Testis (tissue), 2 donors: ENCODE results near the gene KLF11.

ENCODE experiments used
- POLR2A ChIP-seq: fragments of 450-650 bp; IDR thresholded peaks from one replicate; pipeline ENCODE4 v1.6.1; 2017; ENCODE audit warnings: antibody characterized with exemption, mild to moderate bottlenecking, moderate library complexity
- TF ChIP-seq, protein P1 (sequence below), 3 experiments: fragments of 450-650 bp in 2 of 3; fragments of 200-600 bp in 1 of 3; sonication (generic) in 1 of 3; IDR thresholded peaks; one replicate each; pipeline ENCODE4 v1.5.1; 2016 to 2019; ENCODE audit warnings: antibody characterized with exemption in 3 of 3, mild to moderate bottlenecking in 2 of 3, moderate library complexity in 1 of 3

DNA sequence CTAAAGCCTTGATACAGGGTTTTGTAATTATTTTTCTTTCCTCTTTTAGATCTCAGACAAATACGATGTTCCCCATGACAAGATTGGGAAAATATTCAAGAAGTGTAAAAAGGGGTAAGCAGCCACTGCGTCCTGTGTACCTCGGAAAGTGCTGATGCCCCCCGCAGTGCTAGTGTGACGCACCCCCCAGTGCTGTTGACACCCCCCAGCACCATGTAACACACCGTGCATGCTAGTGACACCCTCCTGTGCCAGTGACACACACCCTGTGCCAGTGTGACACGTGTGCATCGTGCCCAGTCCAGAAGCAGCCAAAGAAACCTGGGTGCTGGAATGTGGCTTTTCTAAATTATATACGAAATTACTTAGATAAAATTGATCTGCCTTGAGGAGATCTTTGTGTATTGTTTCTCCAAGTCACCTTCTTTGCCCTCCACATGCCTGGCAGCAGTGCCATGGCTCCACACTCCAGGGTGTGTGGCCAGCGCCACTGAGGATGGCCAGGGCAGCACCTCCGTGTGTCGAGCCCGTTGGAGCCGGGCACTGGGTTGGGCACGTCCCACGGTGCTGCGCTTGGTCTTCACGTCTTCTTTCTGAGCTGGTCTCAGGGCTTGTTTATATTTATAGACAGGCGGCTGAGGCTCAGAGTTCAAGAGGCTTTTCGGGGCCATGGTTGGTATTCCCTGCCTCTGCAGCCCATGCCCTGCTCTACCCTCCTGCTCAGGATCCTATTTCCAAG, 44.3 kb upstream of the KLF11 start:
- no peak for TF ChIP-seq POLR2A
- TF ChIP-seq, protein P1, sequence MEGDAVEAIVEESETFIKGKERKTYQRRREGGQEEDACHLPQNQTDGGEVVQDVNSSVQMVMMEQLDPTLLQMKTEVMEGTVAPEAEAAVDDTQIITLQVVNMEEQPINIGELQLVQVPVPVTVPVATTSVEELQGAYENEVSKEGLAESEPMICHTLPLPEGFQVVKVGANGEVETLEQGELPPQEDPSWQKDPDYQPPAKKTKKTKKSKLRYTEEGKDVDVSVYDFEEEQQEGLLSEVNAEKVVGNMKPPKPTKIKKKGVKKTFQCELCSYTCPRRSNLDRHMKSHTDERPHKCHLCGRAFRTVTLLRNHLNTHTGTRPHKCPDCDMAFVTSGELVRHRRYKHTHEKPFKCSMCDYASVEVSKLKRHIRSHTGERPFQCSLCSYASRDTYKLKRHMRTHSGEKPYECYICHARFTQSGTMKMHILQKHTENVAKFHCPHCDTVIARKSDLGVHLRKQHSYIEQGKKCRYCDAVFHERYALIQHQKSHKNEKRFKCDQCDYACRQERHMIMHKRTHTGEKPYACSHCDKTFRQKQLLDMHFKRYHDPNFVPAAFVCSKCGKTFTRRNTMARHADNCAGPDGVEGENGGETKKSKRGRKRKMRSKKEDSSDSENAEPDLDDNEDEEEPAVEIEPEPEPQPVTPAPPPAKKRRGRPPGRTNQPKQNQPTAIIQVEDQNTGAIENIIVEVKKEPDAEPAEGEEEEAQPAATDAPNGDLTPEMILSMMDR (IDR thresholded peaks at IDR 0.05): no peak
